ENCODE data around the gene ARID1B. TPM values are rescaled to one million over a fixed set of nuclear protein-coding genes. Genes with fewer than 3 reads are reported as not detected.
A peak's percentile ranks its signal among the peaks of the same experiment; 100 is the strongest.

Gene ARID1B
- total RNA-seq, 1 experiment from 2014 or later: 35.6 TPM

DNA sequence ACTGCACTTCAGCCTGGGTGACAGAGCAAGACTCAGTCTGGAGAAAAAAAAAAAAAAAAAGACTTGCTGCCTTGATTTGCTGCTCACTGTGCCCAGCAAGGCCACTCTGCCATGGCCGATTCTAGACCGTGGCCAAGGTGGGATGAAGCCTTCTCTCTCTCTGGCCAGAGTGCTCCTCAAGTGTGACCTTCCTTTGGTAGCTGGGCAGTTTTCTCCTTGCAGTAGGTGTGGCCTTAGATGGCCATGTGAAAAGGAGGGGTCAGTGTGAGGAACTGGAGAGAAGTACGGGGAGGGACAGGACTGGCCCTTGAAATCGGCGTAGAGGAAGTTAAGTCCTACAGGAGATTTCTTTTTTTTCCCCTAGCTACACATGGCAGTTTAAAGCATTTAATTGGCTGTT is 272.0 kb downstream of the ARID1B start:
- Histone ChIP-seq H3K4me2 (ENCODE audit: low read length) (no peak overlapping the region), H3K36me3 (ENCODE audit: control insufficient read depth in 1 of 2, insufficient read depth in 2 of 2, low read length in 2 of 2) (no peaks in the 10 kb centered on the region), H3K79me2 (ENCODE audit: insufficient read depth, low read length) (no peaks in the 10 kb centered on the region), H4K20me1 (ENCODE audit: insufficient read depth) (no peaks in the 10 kb centered on the region), H3K9ac (ENCODE audit: low read length) (no peak overlapping the region), H3K27ac (ENCODE audit: low read depth, low read length) (no peak overlapping the region), H3K4me1 (ENCODE audit: control insufficient read depth in 1 of 2, insufficient read depth in 2 of 2, low read length in 2 of 2) (peaks cover 0 to 3% of the 10 kb centered on the region in 2 experiments; a peak in 1 of 4 replicates), H3K27me3 (ENCODE audit: insufficient read depth, low read length) (no peaks in the 10 kb centered on the region), H3K9me2 (ENCODE audit: insufficient read depth) (no peaks in the 10 kb centered on the region), H3K9me3 (ENCODE audit: control insufficient read depth in 1 of 2, insufficient read depth in 1 of 2, low read depth in 1 of 2, low read length in 2 of 2) (no peaks in the 10 kb centered on the region), H3K4me3 (replicated peaks in 1 of 2; ENCODE audit: low read depth in 1 of 2, low read length in 2 of 2) (no peak overlapping the region), H2AFZ (ENCODE audit: low read depth, low read length, poor library complexity, severe bottlenecking) (no peak overlapping the region)
- TF ChIP-seq POLR2AphosphoS5 (IDR thresholded peaks at IDR 0.05; ENCODE audit: low read depth, low read length) (no peak), EZH2phosphoT487 (IDR thresholded peaks at IDR 0.05; ENCODE audit: borderline replicate concordance) (no peak), ZFX (IDR thresholded peaks at IDR 0.05) (no peak), JUND (IDR thresholded peaks at IDR 0.05) (no peak), ELF1 (IDR thresholded peaks at IDR 0.05; ENCODE audit: borderline replicate concordance, low read depth) (no peak), CBX3 (IDR thresholded peaks at IDR 0.05; ENCODE audit: low read depth) (no peak), FOSL1 (IDR thresholded peaks at IDR 0.05; ENCODE audit: low read depth) (no peak), SIN3A (IDR thresholded peaks at IDR 0.05; ENCODE audit: low read depth) (no peak), YY1 (IDR thresholded peaks at IDR 0.05; ENCODE audit: extremely low read depth, insufficient replicate concordance, low read depth, low read length) (no peak), RAD21 (IDR thresholded peaks at IDR 0.05; ENCODE audit: low read depth) (no peak), EGR1 (IDR thresholded peaks at IDR 0.05; ENCODE audit: low read depth) (no peak), ZNF274 (IDR thresholded peaks at IDR 0.05; ENCODE audit: low read depth, low read length) (no peak), SRF (IDR thresholded peaks at IDR 0.05; ENCODE audit: low read depth) (no peak)
- TF ChIP-seq, protein P1, sequence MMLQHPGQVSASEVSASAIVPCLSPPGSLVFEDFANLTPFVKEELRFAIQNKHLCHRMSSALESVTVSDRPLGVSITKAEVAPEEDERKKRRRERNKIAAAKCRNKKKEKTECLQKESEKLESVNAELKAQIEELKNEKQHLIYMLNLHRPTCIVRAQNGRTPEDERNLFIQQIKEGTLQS (IDR thresholded peaks at IDR 0.05): no peak
- TF ChIP-seq, protein P2, sequence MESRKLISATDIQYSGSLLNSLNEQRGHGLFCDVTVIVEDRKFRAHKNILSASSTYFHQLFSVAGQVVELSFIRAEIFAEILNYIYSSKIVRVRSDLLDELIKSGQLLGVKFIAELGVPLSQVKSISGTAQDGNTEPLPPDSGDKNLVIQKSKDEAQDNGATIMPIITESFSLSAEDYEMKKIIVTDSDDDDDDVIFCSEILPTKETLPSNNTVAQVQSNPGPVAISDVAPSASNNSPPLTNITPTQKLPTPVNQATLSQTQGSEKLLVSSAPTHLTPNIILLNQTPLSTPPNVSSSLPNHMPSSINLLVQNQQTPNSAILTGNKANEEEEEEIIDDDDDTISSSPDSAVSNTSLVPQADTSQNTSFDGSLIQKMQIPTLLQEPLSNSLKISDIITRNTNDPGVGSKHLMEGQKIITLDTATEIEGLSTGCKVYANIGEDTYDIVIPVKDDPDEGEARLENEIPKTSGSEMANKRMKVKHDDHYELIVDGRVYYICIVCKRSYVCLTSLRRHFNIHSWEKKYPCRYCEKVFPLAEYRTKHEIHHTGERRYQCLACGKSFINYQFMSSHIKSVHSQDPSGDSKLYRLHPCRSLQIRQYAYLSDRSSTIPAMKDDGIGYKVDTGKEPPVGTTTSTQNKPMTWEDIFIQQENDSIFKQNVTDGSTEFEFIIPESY (IDR thresholded peaks at IDR 0.05; ENCODE audit: extremely low read depth, insufficient replicate concordance, low read length): no peak
- no TSS peak for BruUV-seq (replicated peaks)
- intact Hi-C loops (cut with micrococcal nuclease): loop anchor here (5.0 to 10.0 kb wide), 2 partner anchors 484 to 1722 kb away; no protein-coding TSS in a partner anchor
- DNase-seq (ENCODE audit: low read depth, low spot score): no peak
- RAD21 ChIA-PET (ENCODE audit: low non-redundant PET in 1 of 2, low total read pairs in 2 of 2, uncharacterized antibody in 2 of 2, unreplicated experiment in 2 of 2): no interaction called here
- POLR2A ChIA-PET: no interaction called here
- peak; percentile 22; the same call in 1 of the 2 replicates for ATAC-seq
- CTCF ChIA-PET: no interaction called here
